ENCODE measurements around the gene NPSR1.

The NPSR1 gene

GRCh38 chr7:34719636-34720035 is 61.6 kb downstream of the NPSR1 start:
- H3K36me3 ChIP-seq (ENCODE audit: low read depth): no peaks in the 10 kb centered on the region
- no peak overlapping the region for H3K27ac ChIP-seq (ENCODE audit: poor library complexity, severe bottlenecking)
- no peaks in the 10 kb centered on the region for H3K4me1 ChIP-seq (ENCODE audit: insufficient read depth, poor library complexity, severe bottlenecking)
- H3K4me3 ChIP-seq (ENCODE audit: severe bottlenecking): no peak overlapping the region
- TF ChIP-seq CTCF (IDR thresholded peaks at IDR 0.05; ENCODE audit: poor library complexity, severe bottlenecking): no peak
- no peak for ATAC-seq (ENCODE audit: low read depth)
- no peak for DNase-seq (ENCODE audit: low spot score)
- H3K9me3 ChIP-seq (ENCODE audit: severe bottlenecking): no peaks in the 10 kb centered on the region
- no peaks in the 10 kb centered on the region for H3K27me3 ChIP-seq (ENCODE audit: insufficient read depth, poor library complexity, severe bottlenecking)

- no peak for TF ChIP-seq CTCF (IDR thresholded peaks at IDR 0.05; ENCODE audit: poor library complexity, severe bottlenecking)
These were observed 62.3 kb downstream of the NPSR1 start for GRCh38 chr7:34720289-34720688.

GRCh38 chr7:34723338-34723737 is 65.3 kb downstream of the NPSR1 start:
- ATAC-seq (ENCODE audit: low read depth) (no peak), DNase-seq (ENCODE audit: low spot score) (no peak)
- no peak overlapping the region for H3K27ac ChIP-seq (ENCODE audit: poor library complexity, severe bottlenecking)
- H3K4me3 ChIP-seq (ENCODE audit: severe bottlenecking): no peak overlapping the region
- no peaks in the 10 kb centered on the region for H3K27me3 ChIP-seq (ENCODE audit: insufficient read depth, poor library complexity, severe bottlenecking)
- no peaks in the 10 kb centered on the region for H3K36me3 ChIP-seq (ENCODE audit: low read depth)
- H3K4me1 ChIP-seq (ENCODE audit: insufficient read depth, poor library complexity, severe bottlenecking): no peaks in the 10 kb centered on the region
- TF ChIP-seq CTCF (IDR thresholded peaks at IDR 0.05; ENCODE audit: poor library complexity, severe bottlenecking): no peak
- H3K9me3 ChIP-seq (ENCODE audit: severe bottlenecking): no peaks in the 10 kb centered on the region

More at GRCh38 chr7:34720289-34720688, 62.3 kb downstream of the NPSR1 start:
- Histone ChIP-seq H3K36me3 (ENCODE audit: low read depth) (no peaks in the 10 kb centered on the region), H3K4me3 (ENCODE audit: severe bottlenecking) (no peak overlapping the region), H3K4me1 (ENCODE audit: insufficient read depth, poor library complexity, severe bottlenecking) (no peaks in the 10 kb centered on the region), H3K27ac (ENCODE audit: poor library complexity, severe bottlenecking) (no peak overlapping the region), H3K27me3 (ENCODE audit: insufficient read depth, poor library complexity, severe bottlenecking) (no peaks in the 10 kb centered on the region), H3K9me3 (ENCODE audit: severe bottlenecking) (no peaks in the 10 kb centered on the region)
- no peak for DNase-seq (ENCODE audit: low spot score)
- no peak for ATAC-seq (ENCODE audit: low read depth)

GRCh38 chr7:34723866-34724490 is 66.0 kb downstream of the NPSR1 start:
- Histone ChIP-seq H3K36me3 (ENCODE audit: low read depth) (no peaks in the 10 kb centered on the region), H3K9me3 (ENCODE audit: severe bottlenecking) (no peaks in the 10 kb centered on the region), H3K4me1 (ENCODE audit: insufficient read depth, poor library complexity, severe bottlenecking) (no peaks in the 10 kb centered on the region), H3K4me3 (ENCODE audit: severe bottlenecking) (no peak overlapping the region), H3K27me3 (ENCODE audit: insufficient read depth, poor library complexity, severe bottlenecking) (no peaks in the 10 kb centered on the region), H3K27ac (ENCODE audit: poor library complexity, severe bottlenecking) (no peak overlapping the region)
- no peak for TF ChIP-seq CTCF (IDR thresholded peaks at IDR 0.05; ENCODE audit: poor library complexity, severe bottlenecking)
- no peak for ATAC-seq (ENCODE audit: low read depth)
- DNase-seq (ENCODE audit: low spot score): no peak

GRCh38 chr7:34726221-34726620 is 68.2 kb downstream of the NPSR1 start:
- no peak for ATAC-seq (ENCODE audit: low read depth)
- Histone ChIP-seq H3K27ac (ENCODE audit: poor library complexity, severe bottlenecking) (no peak overlapping the region), H3K9me3 (ENCODE audit: severe bottlenecking) (no peaks in the 10 kb centered on the region), H3K4me1 (ENCODE audit: insufficient read depth, poor library complexity, severe bottlenecking) (no peaks in the 10 kb centered on the region), H3K4me3 (ENCODE audit: severe bottlenecking) (no peak overlapping the region), H3K27me3 (ENCODE audit: insufficient read depth, poor library complexity, severe bottlenecking) (no peaks in the 10 kb centered on the region), H3K36me3 (ENCODE audit: low read depth) (no peaks in the 10 kb centered on the region)
- no peak for DNase-seq (ENCODE audit: low spot score)
- TF ChIP-seq CTCF (IDR thresholded peaks at IDR 0.05; ENCODE audit: poor library complexity, severe bottlenecking): no peak
